H9 (cell line): Measurements from ENCODE around the gene KRTAP5-1. TPM values are rescaled to one million over a fixed set of nuclear protein-coding genes. Genes with fewer than 3 reads are reported as not detected.

Experiments
- DNase-seq: peaks from one replicate; pipeline ENCODE4 v3.0.0-alpha.2; 2017
- H2AFZ ChIP-seq: one replicate; pipeline ENCODE4 v1.6.1; 2013; ENCODE audit warnings: mild to moderate bottlenecking, low read length, control low read depth, moderate library complexity
- H2AK5ac ChIP-seq: 2 replicates; pipeline ENCODE4 v1.6.1; 2013; ENCODE audit warnings: low read length, control low read depth, mixed read lengths; ENCODE audit not compliant: insufficient read length
- H2BK120ac ChIP-seq: one replicate; pipeline ENCODE4 v1.6.1; 2013; ENCODE audit warnings: low read depth, mild to moderate bottlenecking, low read length, control low read depth, inconsistent platforms; ENCODE audit not compliant: poor library complexity, severe bottlenecking
- H2BK12ac ChIP-seq: 2 replicates; pipeline ENCODE4 v1.6.1; 2013; ENCODE audit warnings: low read length, control low read depth, mixed read lengths, low read depth; ENCODE audit not compliant: insufficient read length
- H2BK15ac ChIP-seq: 2 replicates; pipeline ENCODE4 v1.6.1; 2013; ENCODE audit warnings: low read depth, low read length, control low read depth
- H2BK20ac ChIP-seq: one replicate; pipeline ENCODE4 v1.6.1; 2013; ENCODE audit warnings: low read depth, mild to moderate bottlenecking, low read length, control low read depth, inconsistent platforms; ENCODE audit not compliant: poor library complexity, severe bottlenecking
- H2BK5ac ChIP-seq: 2 replicates; pipeline ENCODE4 v1.6.1; 2013; ENCODE audit warnings: low read length, control low read depth, mixed read lengths; ENCODE audit not compliant: insufficient read length
- H3K14ac ChIP-seq: 2 replicates; pipeline ENCODE4 v1.6.1; 2013; ENCODE audit warnings: low read length, control low read depth; ENCODE audit not compliant: insufficient read depth
- H3K18ac ChIP-seq: 2 replicates; pipeline ENCODE4 v1.6.1; 2013; ENCODE audit warnings: low read depth, mild to moderate bottlenecking, mixed read lengths, low read length, control low read depth; ENCODE audit not compliant: insufficient read length
- H3K23ac ChIP-seq: 2 replicates; pipeline ENCODE4 v1.6.1; 2013; ENCODE audit warnings: low read length, control low read depth, mixed read lengths, low read depth; ENCODE audit not compliant: insufficient read length
- H3K23me2 ChIP-seq: 2 replicates; pipeline ENCODE4 v1.6.1; 2013; ENCODE audit warnings: low read depth, mild to moderate bottlenecking, mixed read lengths, low read length, control low read depth; ENCODE audit not compliant: insufficient read length, poor library complexity, severe bottlenecking
- H3K27ac ChIP-seq: 2 replicates; pipeline ENCODE4 v1.5.1; 2013; ENCODE audit warnings: low read length, control low read depth, mixed read lengths, low read depth; ENCODE audit not compliant: insufficient read length
- H3K27me3 ChIP-seq: 2 replicates; pipeline ENCODE4 v1.6.1; 2013; ENCODE audit warnings: low read length, control low read depth, inconsistent platforms; ENCODE audit not compliant: insufficient read depth
- H3K4ac ChIP-seq: 2 replicates; pipeline ENCODE4 v1.6.1; 2013; ENCODE audit warnings: low read depth, mild to moderate bottlenecking, control low read depth, inconsistent platforms, low read length, moderate library complexity
- H3K4me1 ChIP-seq: 2 replicates; pipeline ENCODE4 v1.6.1; 2013; ENCODE audit warnings: low read length, control low read depth, inconsistent platforms; ENCODE audit not compliant: insufficient read depth
- H3K4me2 ChIP-seq: 2 replicates; pipeline ENCODE4 v1.6.1; 2013; ENCODE audit warnings: low read length, control low read depth, mixed read lengths; ENCODE audit not compliant: insufficient read length, insufficient read depth
- H3K56ac ChIP-seq: 2 replicates; pipeline ENCODE4 v1.6.1; 2013; ENCODE audit warnings: low read depth, mild to moderate bottlenecking, mixed read lengths, low read length, control low read depth; ENCODE audit not compliant: insufficient read length
- H3K79me1 ChIP-seq: 2 replicates; pipeline ENCODE4 v1.6.1; 2013; ENCODE audit warnings: low read depth, mild to moderate bottlenecking, moderate library complexity, low read length, control low read depth, inconsistent platforms; ENCODE audit not compliant: insufficient read depth, poor library complexity, severe bottlenecking
- H3K79me2 ChIP-seq: 2 replicates; pipeline ENCODE4 v1.6.1; 2013; ENCODE audit warnings: low read length, control low read depth, inconsistent platforms; ENCODE audit not compliant: insufficient read depth
- H3K9ac ChIP-seq: 2 replicates; pipeline ENCODE4 v1.6.1; 2013; ENCODE audit warnings: low read length, control low read depth, mixed read lengths; ENCODE audit not compliant: insufficient read length; ENCODE audit errors: extremely low read depth
- H3K9me3 ChIP-seq: one replicate; pipeline ENCODE4 v1.6.1; 2013; ENCODE audit warnings: low read depth, low read length, inconsistent platforms; ENCODE audit not compliant: control insufficient read depth
- H3T11ph ChIP-seq: one replicate; pipeline ENCODE4 v1.6.1; 2013; ENCODE audit warnings: mild to moderate bottlenecking, low read length, control low read depth, inconsistent platforms
- H4K20me1 ChIP-seq: one replicate; pipeline ENCODE4 v1.6.1; 2013; ENCODE audit not compliant: control insufficient read depth, insufficient read length, insufficient read depth
- H4K5ac ChIP-seq: 2 replicates; pipeline ENCODE4 v1.6.1; 2013; ENCODE audit warnings: low read depth, mild to moderate bottlenecking, mixed read lengths, low read length, control low read depth; ENCODE audit not compliant: insufficient read length
- H4K8ac ChIP-seq: replicated peaks from 2 replicates; pipeline ENCODE4 v1.6.1; 2013; ENCODE audit warnings: low read length, control low read depth, mixed read lengths, low read depth; ENCODE audit not compliant: insufficient read length
- H4K91ac ChIP-seq: 2 replicates; pipeline ENCODE4 v1.6.1; 2013; ENCODE audit warnings: low read depth, mild to moderate bottlenecking, moderate library complexity, mixed read lengths, low read length, control low read depth; ENCODE audit not compliant: insufficient read length
- H3K27ac Mint-ChIP-seq, 3 experiments: 2 replicates in 2 of 3; 3 replicates in 1 of 3; pipeline ENCODE4 v1.8.0; 2020 to 2021; ENCODE audit warnings: mixed read lengths in 3 of 3, mild to moderate bottlenecking in 1 of 3, moderate library complexity in 1 of 3
- H3K27me3 Mint-ChIP-seq: 2 replicates; pipeline ENCODE4 v1.8.0; 2021; ENCODE audit warnings: low read depth, mild to moderate bottlenecking, moderate library complexity, mixed read lengths
- H3K36me3 Mint-ChIP-seq, 3 experiments: 2 replicates in 2 of 3; 3 replicates in 1 of 3; pipeline ENCODE4 v1.8.0; 2020 to 2021; ENCODE audit warnings: low read depth in 3 of 3, mixed read lengths in 3 of 3; ENCODE audit not compliant: insufficient read depth in 1 of 3
- H3K4me1 Mint-ChIP-seq, 2 experiments: 2 replicates each; pipeline ENCODE4 v1.8.0; 2020; ENCODE audit warnings: mixed read lengths in 2 of 2
- H3K4me3 Mint-ChIP-seq, 2 experiments: 2 replicates in 1 of 2; 3 replicates in 1 of 2; pipeline ENCODE4 v1.8.0; 2020 to 2021; ENCODE audit warnings: mild to moderate bottlenecking in 2 of 2, mixed read lengths in 2 of 2, moderate library complexity in 1 of 2
- H3K9me3 Mint-ChIP-seq, 2 experiments: 2 replicates in 1 of 2; 3 replicates in 1 of 2; pipeline ENCODE4 v1.8.0; 2020; ENCODE audit warnings: mild to moderate bottlenecking in 2 of 2, mixed read lengths in 2 of 2, moderate library complexity in 1 of 2
- WGBS: extraction: QIAGEN DNeasy Blood & Tissue Kit; methylation state at CpG from one replicate; pipeline ENCODE4 v1.1.7; 2013; ENCODE audit warnings: missing lambda C conversion rate, low lambda C conversion rate, mixed read lengths; ENCODE audit not compliant: insufficient read length; ENCODE audit errors: extremely low coverage; 5-methylcytosine and 5-hydroxymethylcytosine counted together
- total RNA-seq: library from RNA; stranded (reverse); gene quantifications from 2 replicates; pipeline ENCODE4 v1.2.1, GENCODE V29; 2021
- TF ChIP-seq, protein P1 (sequence below): fragments of 200-600 bp; sonication (generic); conservative IDR thresholded peaks from 3 replicates; pipeline ENCODE4 v1.8.0; 2021; ENCODE audit warnings: antibody characterized with exemption, mild to moderate bottlenecking

KRTAP5-1 gene
- total RNA-seq, 1 experiment from 2014 or later = not detected

DNA sequence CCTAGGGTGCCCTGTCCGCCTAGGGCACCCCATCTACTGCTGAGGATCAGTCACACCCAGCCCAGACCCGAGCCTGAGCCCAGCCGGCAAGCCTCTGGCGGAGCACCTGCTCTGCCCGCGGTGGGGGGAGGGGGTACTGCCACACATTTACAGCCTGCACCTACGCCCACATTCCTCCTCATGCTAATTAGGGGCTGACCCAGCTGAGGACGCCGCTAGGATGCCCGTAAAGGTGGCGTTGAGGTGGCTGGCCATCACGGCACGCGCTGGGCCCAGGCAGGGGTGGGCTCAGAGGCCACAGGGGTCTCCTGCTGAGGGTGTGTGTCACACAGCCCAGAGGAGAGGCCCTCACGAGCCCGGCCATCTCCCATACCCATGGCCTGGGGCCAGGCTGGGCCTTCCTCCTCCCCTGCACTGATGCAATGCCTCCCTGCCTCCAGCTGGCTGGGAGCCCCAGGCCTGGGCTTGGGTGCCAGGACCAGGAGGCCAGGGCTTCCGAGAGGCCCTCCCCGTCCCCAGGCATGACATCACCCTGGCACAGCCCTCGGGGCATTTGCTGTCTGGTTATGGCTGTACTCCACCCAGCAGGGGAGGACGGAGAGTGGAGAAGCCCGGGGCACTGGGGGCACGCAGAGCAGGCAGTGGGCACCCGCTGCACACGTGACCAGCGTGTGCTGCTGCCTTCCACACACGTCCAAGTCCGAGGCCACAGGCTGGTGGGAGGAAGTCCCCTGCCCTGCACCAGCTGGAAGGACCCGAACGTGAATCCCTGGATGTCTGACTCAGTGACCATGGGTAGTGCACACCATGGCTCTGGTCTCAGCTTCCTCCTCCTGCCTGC lies 25.8 kb downstream of the KRTAP5-1 start:
- Histone ChIP-seq H3K4me1 (peaks cover 2% of the 10 kb centered on the region; the same call in 1 of the 2 replicates), H3K9ac (no peak overlapping the region)

More for the DNA sequence above, 25.8 kb downstream of the KRTAP5-1 start:
- WGBS = no CpG with 5 or more reads among the region's 29 CpGs
- no peak overlapping the region for H2BK15ac ChIP-seq
- no peak overlapping the region for H2AFZ ChIP-seq
- H4K20me1 ChIP-seq = no peaks in the 10 kb centered on the region
- no peak overlapping the region for H3K23ac ChIP-seq
- peaks cover 8% of the 10 kb centered on the region; the same call in 1 of the 2 replicates for H3K27me3 ChIP-seq
- no peaks in the 10 kb centered on the region for H3K9me3 ChIP-seq
- no peak overlapping the region for H3K56ac ChIP-seq
- H3K36me3 Mint-ChIP-seq = peaks cover 0 to 1% (median 0%) of the 10 kb centered on the region in 3 experiments; a peak in 1 of 7 replicates
- no peaks in the 10 kb centered on the region for H3K79me2 ChIP-seq
- no peak overlapping the region for H4K5ac ChIP-seq
- no peak overlapping the region for H3T11ph ChIP-seq
- no peak overlapping the region for H3K18ac ChIP-seq
- H3K27me3 Mint-ChIP-seq = peaks cover 20% of the 10 kb centered on the region
- no peaks in the 10 kb centered on the region for H3K23me2 ChIP-seq
- no peak overlapping the region for H2AK5ac ChIP-seq
- no peak overlapping the region for H3K4me2 ChIP-seq
- no peaks in the 10 kb centered on the region for H3K9me3 Mint-ChIP-seq
- no peaks in the 10 kb centered on the region for H3K79me1 ChIP-seq
- H2BK5ac ChIP-seq = no peak overlapping the region
- H2BK120ac ChIP-seq = no peak overlapping the region
- TF ChIP-seq, protein P1, sequence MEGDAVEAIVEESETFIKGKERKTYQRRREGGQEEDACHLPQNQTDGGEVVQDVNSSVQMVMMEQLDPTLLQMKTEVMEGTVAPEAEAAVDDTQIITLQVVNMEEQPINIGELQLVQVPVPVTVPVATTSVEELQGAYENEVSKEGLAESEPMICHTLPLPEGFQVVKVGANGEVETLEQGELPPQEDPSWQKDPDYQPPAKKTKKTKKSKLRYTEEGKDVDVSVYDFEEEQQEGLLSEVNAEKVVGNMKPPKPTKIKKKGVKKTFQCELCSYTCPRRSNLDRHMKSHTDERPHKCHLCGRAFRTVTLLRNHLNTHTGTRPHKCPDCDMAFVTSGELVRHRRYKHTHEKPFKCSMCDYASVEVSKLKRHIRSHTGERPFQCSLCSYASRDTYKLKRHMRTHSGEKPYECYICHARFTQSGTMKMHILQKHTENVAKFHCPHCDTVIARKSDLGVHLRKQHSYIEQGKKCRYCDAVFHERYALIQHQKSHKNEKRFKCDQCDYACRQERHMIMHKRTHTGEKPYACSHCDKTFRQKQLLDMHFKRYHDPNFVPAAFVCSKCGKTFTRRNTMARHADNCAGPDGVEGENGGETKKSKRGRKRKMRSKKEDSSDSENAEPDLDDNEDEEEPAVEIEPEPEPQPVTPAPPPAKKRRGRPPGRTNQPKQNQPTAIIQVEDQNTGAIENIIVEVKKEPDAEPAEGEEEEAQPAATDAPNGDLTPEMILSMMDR = no peak
- no peak overlapping the region for H3K27ac ChIP-seq
- H3K4me1 Mint-ChIP-seq = peaks cover 19 to 43% of the 10 kb centered on the region in 2 experiments
- no peak overlapping the region for H2BK12ac ChIP-seq
- H3K4me3 Mint-ChIP-seq = no peak overlapping the region
- no peak overlapping the region for H4K91ac ChIP-seq
- DNase-seq = peak; percentile 74
- no peak overlapping the region for H2BK20ac ChIP-seq
- no peak overlapping the region; a peak in 1 of 7 replicates for H3K27ac Mint-ChIP-seq
- H3K14ac ChIP-seq = no peak overlapping the region; the same call in 1 of the 2 replicates
- H3K4ac ChIP-seq = no peak overlapping the region
- no peak overlapping the region for H4K8ac ChIP-seq
